ENCODE data around the gene ARAP3. TPM values are rescaled to one million over a fixed set of nuclear protein-coding genes. Genes with fewer than 3 reads are reported as not detected.

ARAP3 gene
- total and polyA plus RNA-seq, 2 donors (not counting 1 experiment from before 2014, with no cell fraction given), result 0.34 to 3.7 TPM

DNA sequence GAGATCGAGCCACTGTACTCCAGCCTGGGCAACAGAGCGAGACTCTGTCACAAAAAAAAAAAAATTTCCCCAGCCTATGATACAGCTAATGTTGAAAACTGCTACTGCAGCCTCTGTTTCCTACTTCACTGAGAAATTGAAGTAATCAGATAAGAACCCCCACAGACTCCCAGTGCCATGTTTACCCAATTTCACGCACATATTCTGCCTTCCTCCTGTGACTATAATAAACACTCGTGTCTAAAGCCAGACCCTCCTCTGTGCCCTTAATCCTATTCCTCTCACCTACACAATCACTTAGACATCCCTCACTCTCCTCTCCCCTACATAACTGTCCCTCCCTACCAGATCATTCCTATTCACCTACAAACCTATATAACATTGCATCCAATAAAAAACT is 6.4 kb downstream of the ARAP3 start:
- Histone ChIP-seq H3K27me3 (replicated peaks in 1 of 4; ENCODE audit: control extremely low read depth in 1 of 4, control insufficient read depth in 3 of 4, insufficient read depth in 4 of 4, low read length in 3 of 4) (peaks cover 0 to 5% (median 0%) of the 10 kb centered on the region in 4 experiments), H3K79me2 (ENCODE audit: control insufficient read depth, insufficient read depth, low read length) (no peaks in the 10 kb centered on the region), H3K4me1 (ENCODE audit: control insufficient read depth in 2 of 2, insufficient read depth in 2 of 2, low read length in 2 of 2) (no peaks in the 10 kb centered on the region), H3K4me2 (replicated peaks; ENCODE audit: low read depth, low read length, poor library complexity, severe bottlenecking) (no peak overlapping the region), H4K20me1 (ENCODE audit: control insufficient read depth, insufficient read depth, low read length, poor library complexity, severe bottlenecking) (no peaks in the 10 kb centered on the region), H3K27ac (ENCODE audit: low read length in 2 of 2) (no peak overlapping the region), H3K4me3 (ENCODE audit: control extremely low read depth in 1 of 5, extremely low read depth in 1 of 5, insufficient read depth in 1 of 5, low read depth in 2 of 5, low read length in 4 of 5) (no peak overlapping the region), H3K9ac (ENCODE audit: low read length) (no peak overlapping the region), H3K9me3 (ENCODE audit: control extremely low read depth in 1 of 3, control insufficient read depth in 2 of 3, insufficient read depth in 1 of 3, low read length in 2 of 3) (no peaks in the 10 kb centered on the region), H3K36me3 (replicated peaks in 1 of 2; ENCODE audit: control extremely low read depth in 1 of 2, control insufficient read depth in 1 of 2, extremely low read depth in 1 of 2, insufficient read depth in 2 of 2, low read length in 1 of 2) (no peaks in the 10 kb centered on the region), H2AFZ (ENCODE audit: insufficient read depth, low read depth, low read length, poor library complexity, severe bottlenecking) (no peak overlapping the region)
- no peak overlapping the region for H3K27ac Mint-ChIP-seq
- WGBS (ENCODE audit: insufficient coverage), result 93% methylated on average over 4 of the region's 4 CpGs
- H3K27me3 Mint-ChIP-seq, result no peaks in the 10 kb centered on the region
- H3K4me3 Mint-ChIP-seq, result no peak overlapping the region
- POLR2A ChIA-PET, result no interaction called here
- H3K9me3 Mint-ChIP-seq (ENCODE audit: insufficient read depth), result no peaks in the 10 kb centered on the region
- TF ChIP-seq CTCF (IDR thresholded peaks at IDR 0.05) (no peak), EZH2 (IDR thresholded peaks at IDR 0.05; ENCODE audit: borderline replicate concordance, insufficient read depth, low read depth, low read length, poor library complexity, severe bottlenecking) (no peak)
- no peaks in the 10 kb centered on the region for H3K4me1 Mint-ChIP-seq
- DNase-seq (no peak), ATAC-seq (ENCODE audit: low read depth) (no peak)
- intact Hi-C loops (cut with micrococcal nuclease), result no loop called here
- CTCF ChIA-PET, result interaction anchor here (0.6 to 2.0 kb wide), 2 partner anchors 16 to 369 kb away, joined by 3 to 9 read pairs; no protein-coding TSS in a partner anchor

DNA sequence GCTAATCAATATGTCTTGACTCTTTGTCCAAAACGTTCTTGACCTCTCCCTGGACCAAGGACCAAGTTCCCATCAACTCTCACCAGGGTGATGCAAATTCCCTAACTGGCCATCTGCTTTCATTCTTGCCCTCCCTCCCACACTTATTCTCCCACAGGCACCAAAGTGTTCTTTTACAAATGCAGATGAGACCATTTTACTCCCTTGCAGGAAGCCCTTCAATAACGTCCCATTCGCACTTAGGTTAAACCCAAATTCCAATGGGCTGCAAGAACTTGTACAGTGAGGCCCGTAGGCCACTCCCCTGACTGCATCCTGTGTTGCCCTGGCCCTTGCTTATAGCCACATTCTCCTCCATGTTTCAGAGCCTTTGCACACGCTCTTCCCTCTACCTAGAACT is 7.3 kb downstream of the ARAP3 start:
- Mint-ChIP-seq H3K9me3 (ENCODE audit: insufficient read depth) (no peaks in the 10 kb centered on the region), H3K27me3 (no peaks in the 10 kb centered on the region), H3K4me3 (no peak overlapping the region), H3K27ac (no peak overlapping the region), H3K4me1 (no peaks in the 10 kb centered on the region)
- H3K9ac ChIP-seq (ENCODE audit: low read length), result no peak overlapping the region
- peaks cover 0 to 2% (median 0%) of the 10 kb centered on the region in 4 experiments for H3K27me3 ChIP-seq (replicated peaks in 1 of 4; ENCODE audit: control extremely low read depth in 1 of 4, control insufficient read depth in 3 of 4, insufficient read depth in 4 of 4, low read length in 3 of 4)
- H2AFZ ChIP-seq (ENCODE audit: insufficient read depth, low read depth, low read length, poor library complexity, severe bottlenecking), result no peak overlapping the region
- H3K36me3 ChIP-seq (replicated peaks in 1 of 2; ENCODE audit: control extremely low read depth in 1 of 2, control insufficient read depth in 1 of 2, extremely low read depth in 1 of 2, insufficient read depth in 2 of 2, low read length in 1 of 2), result no peaks in the 10 kb centered on the region
- intact Hi-C loops (cut with micrococcal nuclease), result no loop called here
- no peak overlapping the region for H3K4me2 ChIP-seq (replicated peaks; ENCODE audit: low read depth, low read length, poor library complexity, severe bottlenecking)
- H3K79me2 ChIP-seq (ENCODE audit: control insufficient read depth, insufficient read depth, low read length), result no peaks in the 10 kb centered on the region
- ChIA-PET CTCF (no interaction called here), POLR2A (no interaction called here)
- TF ChIP-seq EZH2 (IDR thresholded peaks at IDR 0.05; ENCODE audit: borderline replicate concordance, insufficient read depth, low read depth, low read length, poor library complexity, severe bottlenecking) (no peak), CTCF (IDR thresholded peaks at IDR 0.05) (no peak)
- H3K4me1 ChIP-seq (ENCODE audit: control insufficient read depth in 2 of 2, insufficient read depth in 2 of 2, low read length in 2 of 2), result no peaks in the 10 kb centered on the region
- H3K9me3 ChIP-seq (ENCODE audit: control extremely low read depth in 1 of 3, control insufficient read depth in 2 of 3, insufficient read depth in 1 of 3, low read length in 2 of 3), result no peaks in the 10 kb centered on the region
- H3K4me3 ChIP-seq (ENCODE audit: control extremely low read depth in 1 of 5, extremely low read depth in 1 of 5, insufficient read depth in 1 of 5, low read depth in 2 of 5, low read length in 4 of 5), result no peak overlapping the region
- H3K27ac ChIP-seq (ENCODE audit: low read length in 2 of 2), result no peak overlapping the region
- no peak for ATAC-seq (ENCODE audit: low read depth)
- no peaks in the 10 kb centered on the region for H4K20me1 ChIP-seq (ENCODE audit: control insufficient read depth, insufficient read depth, low read length, poor library complexity, severe bottlenecking)
- 86% methylated on average over 5 of the region's 5 CpGs for WGBS (ENCODE audit: insufficient coverage)
- no peak for DNase-seq

Measured in B cell (primary cell).